Measurements from ENCODE around the gene CHN2. TPM values are rescaled to one million over a fixed set of nuclear protein-coding genes. Genes with fewer than 3 reads are reported as not detected.

The CHN2 gene
- total RNA-seq, 1 experiment from 2014 or later, result 7.7 TPM

DNA sequence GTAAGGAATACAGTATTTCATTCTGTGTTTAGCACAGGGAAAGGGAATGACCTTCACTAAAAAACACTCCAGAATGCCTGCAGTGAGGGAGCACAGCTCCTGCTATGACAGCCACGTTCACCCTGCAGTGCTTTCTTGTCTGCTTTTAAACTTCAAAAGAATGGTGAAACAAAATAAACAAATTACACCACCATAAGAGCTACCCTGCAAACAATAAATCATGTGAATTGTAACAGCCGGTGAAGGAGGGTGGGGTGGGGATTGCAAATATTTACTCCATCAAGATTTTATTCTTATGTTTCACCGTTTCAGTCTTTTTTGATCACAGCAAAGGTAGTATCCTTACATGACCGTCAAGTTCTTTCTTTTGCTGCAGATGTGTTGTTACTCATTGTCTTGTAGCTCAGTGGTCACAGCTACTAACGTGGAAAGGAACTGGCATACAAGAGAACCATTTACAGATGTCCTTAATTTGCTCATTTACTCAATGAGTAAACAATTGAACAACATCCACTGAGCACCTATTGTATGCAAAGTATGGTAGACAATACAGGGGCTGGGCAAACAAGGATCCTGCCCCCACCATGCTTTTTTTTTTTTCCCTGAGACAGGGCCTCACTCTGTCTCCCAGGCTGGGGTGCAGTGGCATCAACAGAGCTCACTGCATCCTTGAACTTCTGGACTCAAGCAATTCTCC lies 4.1 kb upstream of the CHN2 start:
- TF ChIP-seq EZH2 (IDR thresholded peaks at IDR 0.05; ENCODE audit: low read length, unreplicated experiment), result no peak
- TF ChIP-seq EZH2phosphoT487 (IDR thresholded peaks at IDR 0.05; ENCODE audit: borderline replicate concordance, low read length), result no peak
- TF ChIP-seq, protein P1, sequence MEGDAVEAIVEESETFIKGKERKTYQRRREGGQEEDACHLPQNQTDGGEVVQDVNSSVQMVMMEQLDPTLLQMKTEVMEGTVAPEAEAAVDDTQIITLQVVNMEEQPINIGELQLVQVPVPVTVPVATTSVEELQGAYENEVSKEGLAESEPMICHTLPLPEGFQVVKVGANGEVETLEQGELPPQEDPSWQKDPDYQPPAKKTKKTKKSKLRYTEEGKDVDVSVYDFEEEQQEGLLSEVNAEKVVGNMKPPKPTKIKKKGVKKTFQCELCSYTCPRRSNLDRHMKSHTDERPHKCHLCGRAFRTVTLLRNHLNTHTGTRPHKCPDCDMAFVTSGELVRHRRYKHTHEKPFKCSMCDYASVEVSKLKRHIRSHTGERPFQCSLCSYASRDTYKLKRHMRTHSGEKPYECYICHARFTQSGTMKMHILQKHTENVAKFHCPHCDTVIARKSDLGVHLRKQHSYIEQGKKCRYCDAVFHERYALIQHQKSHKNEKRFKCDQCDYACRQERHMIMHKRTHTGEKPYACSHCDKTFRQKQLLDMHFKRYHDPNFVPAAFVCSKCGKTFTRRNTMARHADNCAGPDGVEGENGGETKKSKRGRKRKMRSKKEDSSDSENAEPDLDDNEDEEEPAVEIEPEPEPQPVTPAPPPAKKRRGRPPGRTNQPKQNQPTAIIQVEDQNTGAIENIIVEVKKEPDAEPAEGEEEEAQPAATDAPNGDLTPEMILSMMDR (conservative IDR thresholded peaks at IDR 0.05; ENCODE audit: low read depth, low read length), result no peak
- ATAC-seq (peak; percentile 50), DNase-seq (peak; percentile 63)
- Histone ChIP-seq H3K9me2 (replicated peaks; ENCODE audit: low read length) (no peaks in the 10 kb centered on the region), H2AFZ (ENCODE audit: low read length) (peak overlapping the region; percentile 75), H3F3A (ENCODE audit: low read length, unreplicated experiment) (no peaks in the 10 kb centered on the region), H3K79me2 (ENCODE audit: low read length) (no peaks in the 10 kb centered on the region), H3K36me3 (ENCODE audit: low read depth, low read length) (no peaks in the 10 kb centered on the region), H3K4me2 (ENCODE audit: low read length) (peak overlapping the region; percentile 77), H3K27ac (ENCODE audit: low read length) (peak overlapping the region; percentile 13), H4K20me1 (ENCODE audit: low read length) (no peaks in the 10 kb centered on the region), H3K4me1 (ENCODE audit: insufficient read depth, low read length) (peaks cover 18% of the 10 kb centered on the region), H3K27me3 (ENCODE audit: low read length) (no peaks in the 10 kb centered on the region), H3K4me3 (ENCODE audit: low read length) (peak overlapping the region; percentile 42; the same call in 1 of the 2 replicates), H3K9ac (ENCODE audit: low read length) (no peak overlapping the region), H3K9me3 (ENCODE audit: low read length) (no peaks in the 10 kb centered on the region)
- CTCF ChIA-PET, result interaction anchor here (0.5 to 2.4 kb wide), 15 partner anchors 11 to 558 kb away, joined by 3 to 18 read pairs (median 7); no protein-coding TSS in a partner anchor
- no TSS peak for BruUV-seq (replicated peaks)
- POLR2A ChIA-PET (ENCODE audit: unreplicated experiment), result interaction anchor here (1.0 kb wide), 1 partner anchor 84 kb away, joined by 5 read pairs; no protein-coding TSS in a partner anchor
- intact Hi-C loops (cut with micrococcal nuclease), result loop anchor here (1.0 to 10.0 kb wide), 8 partner anchors 44 to 414 kb away; partner anchors contain the start of genes CPVL and PRR15

DNA sequence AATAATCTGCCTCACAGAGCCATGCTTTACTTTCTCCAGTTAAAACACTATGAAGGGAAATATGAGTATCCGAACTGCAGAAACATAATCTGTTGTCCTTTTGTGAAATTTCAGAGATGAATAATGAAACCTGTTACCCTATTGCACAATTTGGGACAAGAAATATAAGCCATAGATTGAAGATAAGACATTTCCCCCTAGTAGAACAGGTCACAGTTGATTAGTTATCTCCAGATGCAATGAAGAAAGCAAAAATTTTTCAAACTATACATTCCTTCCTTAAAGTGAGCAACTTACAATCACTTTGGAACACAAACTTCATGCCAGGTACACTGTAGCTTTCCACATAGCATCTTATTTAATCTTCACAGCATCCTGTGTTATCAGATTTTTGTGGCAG lies 2.3 kb upstream of the CHN2 start:
- DNase-seq, result no peak
- no peak overlapping the region for H3K4me2 ChIP-seq (ENCODE audit: low read length)
- no peak overlapping the region for H2AFZ ChIP-seq (ENCODE audit: low read length)

More for the DNA sequence above, 2.3 kb upstream of the CHN2 start:
- TF ChIP-seq, protein P1 (conservative IDR thresholded peaks at IDR 0.05; ENCODE audit: low read depth, low read length), result no peak
- TF ChIP-seq EZH2phosphoT487 (IDR thresholded peaks at IDR 0.05; ENCODE audit: borderline replicate concordance, low read length), result no peak
- no peak for TF ChIP-seq EZH2 (IDR thresholded peaks at IDR 0.05; ENCODE audit: low read length, unreplicated experiment)
- H4K20me1 ChIP-seq (ENCODE audit: low read length), result no peaks in the 10 kb centered on the region
- CTCF ChIA-PET, result no interaction called here
- H3K9me2 ChIP-seq (replicated peaks; ENCODE audit: low read length), result no peaks in the 10 kb centered on the region
- BruUV-seq (replicated peaks), result no TSS peak
- no peak overlapping the region for H3K9ac ChIP-seq (ENCODE audit: low read length)
- intact Hi-C loops (cut with micrococcal nuclease), result loop anchor here (10.0 kb wide), 1 partner anchor 412 kb away; no protein-coding TSS in a partner anchor
- POLR2A ChIA-PET (ENCODE audit: unreplicated experiment), result no interaction called here
- H3K9me3 ChIP-seq (ENCODE audit: low read length), result no peaks in the 10 kb centered on the region
- H3K36me3 ChIP-seq (ENCODE audit: low read depth, low read length), result no peaks in the 10 kb centered on the region
- ATAC-seq, result no peak
- H3K4me3 ChIP-seq (ENCODE audit: low read length), result no peak overlapping the region
- no peaks in the 10 kb centered on the region for H3K27me3 ChIP-seq (ENCODE audit: low read length)
- no peaks in the 10 kb centered on the region for H3F3A ChIP-seq (ENCODE audit: low read length, unreplicated experiment)
- H3K27ac ChIP-seq (ENCODE audit: low read length), result no peak overlapping the region
- peaks cover 18% of the 10 kb centered on the region for H3K4me1 ChIP-seq (ENCODE audit: insufficient read depth, low read length)
- H3K79me2 ChIP-seq (ENCODE audit: low read length), result no peaks in the 10 kb centered on the region
